Endothelial cell of umbilical vein (primary cell): ENCODE results near the gene FANCE. TPM values are rescaled to one million over a fixed set of nuclear protein-coding genes. Genes with fewer than 3 reads are reported as not detected.

Experiments used
- BruUV-seq: library from RNA; stranded (reverse); fragments of 400-500 nt; replicated peaks from 2 replicates; lab custom pipeline; 2021; lab: Mats Ljungman, UMichigan
- CTCF ChIA-PET: fragments of 300-600, 350-600 bp; sonication (Branson Sonifier 250); formaldehyde crosslinking; loops from one replicate; lab custom pipeline; 2021; ENCODE audit warnings: antibody characterized with exemption, inconsistent platforms; lab: Charles Lee
- POLR2A ChIA-PET: fragments of 300-600, 350-600 bp; sonication (Branson Sonifier 250); formaldehyde crosslinking; loops from one replicate; lab custom pipeline; 2021; ENCODE audit warnings: antibody characterized with exemption, inconsistent platforms; lab: Charles Lee
- DNase-seq: peaks from one replicate; pipeline ENCODE4 v3.0.0-alpha.2; 2011; ENCODE audit warnings: low read depth, low spot score
- FAIRE-seq: peaks from 2 replicates; lab custom pipeline; 2011; peaks lifted over from hg19 to GRCh38; lab: Jason Lieb, UNC
- H2AFZ ChIP-seq: 2 replicates; pipeline ENCODE4 v1.6.0; 2012; ENCODE audit warnings: low read depth, low read length, control low read depth, inconsistent platforms
- H3K27ac ChIP-seq: 2 replicates; pipeline ENCODE4 v1.5.1; 2011; ENCODE audit warnings: low read depth, mild to moderate bottlenecking, control low read depth, low read length, moderate library complexity; ENCODE audit not compliant: insufficient read depth
- H3K27me3 ChIP-seq, 2 experiments: 2 replicates each; pipeline versions ENCODE4 v1.6.0 to v1.6.1; 2011; ENCODE audit warnings: low read length in 2 of 2, mixed read lengths in 1 of 2; ENCODE audit not compliant: control insufficient read depth in 2 of 2, insufficient read depth in 2 of 2
- H3K36me3 ChIP-seq, 2 experiments: 2 replicates in 1 of 2; 3 replicates in 1 of 2; pipeline ENCODE4 v1.5.1; 2011; ENCODE audit warnings: low read length in 2 of 2, mild to moderate bottlenecking in 1 of 2, moderate library complexity in 1 of 2; ENCODE audit not compliant: control insufficient read depth in 2 of 2, insufficient read depth in 2 of 2; ENCODE audit errors: extremely low read depth in 1 of 2
- H3K4me1 ChIP-seq: 3 replicates; pipeline ENCODE4 v1.5.1; 2011; ENCODE audit warnings: mild to moderate bottlenecking, low read length; ENCODE audit not compliant: control insufficient read depth, insufficient read depth; ENCODE audit errors: extremely low read depth
- H3K4me2 ChIP-seq: 2 replicates; pipeline ENCODE4 v1.6.1; 2011; ENCODE audit warnings: low read length, control low read depth, mixed read lengths; ENCODE audit not compliant: insufficient read depth
- H3K4me3 ChIP-seq, 3 experiments: fragments of 200-600 bp in 1 of 3; sonication (generic), shearing (Covaris generic) in 1 of 3; replicated peaks in 1 of 3; 2 replicates each; pipeline ENCODE4 v1.5.1; 2011 to 2016; ENCODE audit warnings: control low read depth in 3 of 3, low read length in 3 of 3, mild to moderate bottlenecking in 2 of 3, inconsistent platforms in 1 of 3, low read depth in 1 of 3, moderate library complexity in 1 of 3; ENCODE audit not compliant: insufficient read depth in 1 of 3
- H3K79me2 ChIP-seq: 2 replicates; pipeline ENCODE4 v1.6.0; 2012; ENCODE audit warnings: low read length, inconsistent platforms; ENCODE audit not compliant: control insufficient read depth, insufficient read depth
- H3K9ac ChIP-seq: replicated peaks from 2 replicates; pipeline ENCODE3; 2011; ENCODE audit warnings: low read length, control low read depth; ENCODE audit not compliant: insufficient read depth; ENCODE audit errors: extremely low read depth
- H3K9me1 ChIP-seq: replicated peaks from 3 replicates; pipeline ENCODE4 v1.6.0; 2011; ENCODE audit warnings: mild to moderate bottlenecking, low read length; ENCODE audit not compliant: control insufficient read depth, insufficient read depth; ENCODE audit errors: extremely low read depth
- H3K9me3 ChIP-seq: replicated peaks from 2 replicates; pipeline ENCODE4 v1.5.1; 2012; ENCODE audit warnings: low read length, inconsistent platforms; ENCODE audit not compliant: control insufficient read depth, insufficient read depth
- H4K20me1 ChIP-seq: replicated peaks from 2 replicates; pipeline ENCODE3; 2011; ENCODE audit warnings: mild to moderate bottlenecking, low read length; ENCODE audit not compliant: control insufficient read depth, insufficient read depth; ENCODE audit errors: extremely low read depth
- EZH2 ChIP-seq: IDR thresholded peaks from 2 replicates; pipeline ENCODE4 v1.6.1; 2012; ENCODE audit warnings: borderline replicate concordance, low read depth, mild to moderate bottlenecking, moderate library complexity, low read length, inconsistent platforms; ENCODE audit not compliant: severe bottlenecking
- FOS ChIP-seq: IDR thresholded peaks from 2 replicates; pipeline ENCODE4 v1.6.1; 2011; ENCODE audit warnings: mild to moderate bottlenecking, low read length, moderate library complexity, borderline replicate concordance; ENCODE audit not compliant: insufficient read depth
- GATA2 ChIP-seq: IDR thresholded peaks from 2 replicates; pipeline ENCODE4 v1.7.0; 2011; ENCODE audit warnings: low read depth, mild to moderate bottlenecking, moderate library complexity, mixed read lengths, low read length; ENCODE audit not compliant: insufficient read length, insufficient read depth
- JUN ChIP-seq: IDR thresholded peaks from 2 replicates; pipeline ENCODE4 v1.6.1; 2011; ENCODE audit warnings: borderline replicate concordance, low read depth; ENCODE audit not compliant: insufficient read length, insufficient read depth
- MYC ChIP-seq: IDR thresholded peaks from one replicate; pipeline ENCODE4 v1.6.1; 2011; ENCODE audit warnings: mild to moderate bottlenecking, low read depth, low read length
- POLR2A ChIP-seq: IDR thresholded peaks from 2 replicates; pipeline ENCODE4 v1.6.1; 2012; ENCODE audit warnings: low read depth, mild to moderate bottlenecking, control low read depth, low read length
- POLR2AphosphoS5 ChIP-seq: IDR thresholded peaks from 2 replicates; pipeline ENCODE4 v1.6.1; 2012; ENCODE audit warnings: low read depth, mild to moderate bottlenecking, control low read depth, low read length, moderate library complexity; ENCODE audit not compliant: insufficient read depth
- dilution Hi-C: fragments of 300-500 bp; cut with MboI; formaldehyde crosslinking; loops from one replicate; pipeline ENCODE4 v1.15.0; 2019; ENCODE audit warnings: low sequenced_read_pairs; ENCODE audit not compliant: extremely low pct_ligation_motif_present
- intact Hi-C: fragments of 100-400 bp; cut with micrococcal nuclease; formaldehyde crosslinking; loops from one replicate; pipeline ENCODE4 v1.10.0; 2022
- polyA plus RNA-seq, 4 experiments: library from polyadenylated mRNA; depleted of rRNA in 3 of 4; stranded (reverse) in 3 of 4; unstranded in 1 of 4; fragments of >200 nt; gene quantifications; 2 replicates each; pipeline versions ENCODE4 v1.2.1 to v1.2.3, GENCODE V29; 2011 to 2012; ENCODE audit warnings: missing spikeins in 1 of 4
- total RNA-seq: library from RNA; stranded (reverse); gene quantifications from 2 replicates; pipeline ENCODE4 v1.2.3, GENCODE V29; 2021
- TF ChIP-seq, protein P1 (sequence below), 2 donors: IDR thresholded peaks; 1 replicate in 1 of 2; 2 replicates in 1 of 2; pipeline ENCODE4 v1.5.1; 2011; ENCODE audit warnings: low read length in 2 of 2, mild to moderate bottlenecking in 2 of 2, moderate library complexity in 2 of 2, control low read depth in 1 of 2, inconsistent platforms in 1 of 2, low read depth in 1 of 2; ENCODE audit not compliant: insufficient read depth in 1 of 2; ENCODE audit errors: extremely low read depth in 1 of 2
- TF ChIP-seq, protein P2 (sequence below): IDR thresholded peaks from 2 replicates; pipeline ENCODE4 v1.6.1; 2011; ENCODE audit not compliant: insufficient read depth, insufficient read length

The FANCE gene
- total and polyA plus RNA-seq, 2 donors (not counting 3 experiments of a cell fraction or from before 2014, with no cell fraction given): 9.1 to 12.7 TPM

DNA sequence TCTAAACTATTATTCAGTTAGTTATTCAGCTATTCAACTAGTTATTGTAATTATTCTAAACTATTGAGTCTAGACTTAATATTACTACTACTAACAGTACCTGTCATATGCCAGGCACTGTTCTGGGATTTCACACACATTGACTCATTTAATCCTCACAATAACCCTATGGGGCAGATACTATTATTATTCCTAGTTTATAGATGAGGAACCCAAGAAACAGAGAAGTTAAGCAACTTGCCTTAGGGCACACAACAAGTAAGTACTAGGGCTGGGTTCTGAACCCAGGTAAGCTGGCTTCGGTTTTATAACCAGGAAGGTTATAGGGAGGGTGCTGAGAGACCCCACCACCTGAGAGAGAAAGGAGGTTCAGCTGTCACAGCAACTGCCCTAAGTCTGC lies 36.9 kb downstream of the FANCE start:
- Histone ChIP-seq H3K27me3 (peaks cover 5 to 8% of the 10 kb centered on the region in 2 experiments), H3K9ac (no peak overlapping the region), H3K4me1 (no peaks in the 10 kb centered on the region), H3K79me2 (no peaks in the 10 kb centered on the region), H3K4me2 (no peak overlapping the region), H3K9me3 (no peaks in the 10 kb centered on the region), H3K4me3 (no peak overlapping the region), H2AFZ (no peak overlapping the region), H3K27ac (no peak overlapping the region), H4K20me1 (no peaks in the 10 kb centered on the region), H3K36me3 (no peaks in the 10 kb centered on the region), H3K9me1 (no peaks in the 10 kb centered on the region)
- no TSS peak for BruUV-seq
- dilution Hi-C loops: no loop called here
- intact Hi-C loops: no loop called here
- FAIRE-seq (no peak), DNase-seq (no peak)
- ChIA-PET POLR2A (no interaction called here), CTCF (interaction anchor here (1.2 kb wide), 1 partner anchor 12 kb away, joined by 3 read pairs; no protein-coding TSS in a partner anchor)
- TF ChIP-seq JUN (no peak), POLR2AphosphoS5 (no peak), EZH2 (no peak), POLR2A (no peak), MYC (no peak), GATA2 (no peak), FOS (no peak)
- TF ChIP-seq, protein P1, sequence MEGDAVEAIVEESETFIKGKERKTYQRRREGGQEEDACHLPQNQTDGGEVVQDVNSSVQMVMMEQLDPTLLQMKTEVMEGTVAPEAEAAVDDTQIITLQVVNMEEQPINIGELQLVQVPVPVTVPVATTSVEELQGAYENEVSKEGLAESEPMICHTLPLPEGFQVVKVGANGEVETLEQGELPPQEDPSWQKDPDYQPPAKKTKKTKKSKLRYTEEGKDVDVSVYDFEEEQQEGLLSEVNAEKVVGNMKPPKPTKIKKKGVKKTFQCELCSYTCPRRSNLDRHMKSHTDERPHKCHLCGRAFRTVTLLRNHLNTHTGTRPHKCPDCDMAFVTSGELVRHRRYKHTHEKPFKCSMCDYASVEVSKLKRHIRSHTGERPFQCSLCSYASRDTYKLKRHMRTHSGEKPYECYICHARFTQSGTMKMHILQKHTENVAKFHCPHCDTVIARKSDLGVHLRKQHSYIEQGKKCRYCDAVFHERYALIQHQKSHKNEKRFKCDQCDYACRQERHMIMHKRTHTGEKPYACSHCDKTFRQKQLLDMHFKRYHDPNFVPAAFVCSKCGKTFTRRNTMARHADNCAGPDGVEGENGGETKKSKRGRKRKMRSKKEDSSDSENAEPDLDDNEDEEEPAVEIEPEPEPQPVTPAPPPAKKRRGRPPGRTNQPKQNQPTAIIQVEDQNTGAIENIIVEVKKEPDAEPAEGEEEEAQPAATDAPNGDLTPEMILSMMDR (IDR thresholded peaks at IDR 0.05; ENCODE audit: extremely low read depth in 1 of 2, insufficient read depth in 1 of 2, low read depth in 1 of 2, low read length in 2 of 2): no peak
- TF ChIP-seq, protein P2, sequence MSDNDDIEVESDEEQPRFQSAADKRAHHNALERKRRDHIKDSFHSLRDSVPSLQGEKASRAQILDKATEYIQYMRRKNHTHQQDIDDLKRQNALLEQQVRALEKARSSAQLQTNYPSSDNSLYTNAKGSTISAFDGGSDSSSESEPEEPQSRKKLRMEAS: no peak
